IMR-90 (cell line): Measurements from ENCODE around the gene IMPG2. TPM values are rescaled to one million over a fixed set of nuclear protein-coding genes. Genes with fewer than 3 reads are reported as not detected.

ENCODE experiments used
- ATAC-seq: fragments of 200-7000 bp; cut with Tn5 transposase; 2 replicates; pipeline ENCODE4 v1.9.1; 2020; ENCODE audit warnings: low read depth, mild to moderate bottlenecking, moderate library complexity
- BruUV-seq: library from RNA; stranded (reverse); fragments of 400-500 nt; replicated peaks from 2 replicates; lab custom pipeline; 2021; lab: Mats Ljungman, UMichigan
- CTCF ChIA-PET: fragments of 300-600 bp; formaldehyde crosslinking; extraction: SDS; loops from one replicate; lab custom pipeline; 2021; ENCODE audit warnings: antibody characterized with exemption; lab: Yijun Ruan, JAX
- POLR2A ChIA-PET: fragments of 300-600 bp; sonication (Branson Sonifier 250); formaldehyde crosslinking; loops from one replicate; lab custom pipeline; 2022; ENCODE audit warnings: antibody characterized with exemption; ENCODE audit not compliant: unreplicated experiment; lab: Charles Lee
- DNase-seq: peaks from one replicate; pipeline ENCODE4 v3.0.0; 2013
- H2AFZ ChIP-seq: replicated peaks from 2 replicates; pipeline ENCODE3; 2013; ENCODE audit warnings: low read length, mild to moderate bottlenecking; ENCODE audit not compliant: poor library complexity
- H2AK5ac ChIP-seq: 2 replicates; pipeline ENCODE4 v1.6.1; 2013; ENCODE audit warnings: low read depth, low read length, inconsistent platforms
- H2AK9ac ChIP-seq: replicated peaks from 2 replicates; pipeline ENCODE3; 2013; ENCODE audit warnings: mild to moderate bottlenecking, low read depth, low read length, moderate library complexity; ENCODE audit not compliant: poor library complexity
- H2BK120ac ChIP-seq: 2 replicates; pipeline ENCODE4 v1.6.1; 2013; ENCODE audit warnings: low read depth, low read length, inconsistent platforms
- H2BK15ac ChIP-seq: 3 replicates; pipeline ENCODE4 v1.6.1; 2013; ENCODE audit warnings: low read depth, low read length, inconsistent platforms
- H2BK20ac ChIP-seq: 2 replicates; pipeline ENCODE4 v1.6.1; 2013; ENCODE audit warnings: low read depth, mild to moderate bottlenecking, inconsistent platforms, low read length, moderate library complexity
- H2BK5ac ChIP-seq: 2 replicates; pipeline ENCODE4 v1.6.1; 2013; ENCODE audit warnings: mild to moderate bottlenecking, low read depth, low read length, inconsistent platforms; ENCODE audit not compliant: poor library complexity, severe bottlenecking
- H3K14ac ChIP-seq: replicated peaks from 2 replicates; pipeline ENCODE4 v1.6.1; 2013; ENCODE audit warnings: low read depth, low read length, inconsistent platforms
- H3K18ac ChIP-seq: 2 replicates; pipeline ENCODE4 v1.6.1; 2013; ENCODE audit warnings: low read depth, low read length, control low read depth
- H3K23ac ChIP-seq: 2 replicates; pipeline ENCODE4 v1.6.1; 2013; ENCODE audit warnings: low read depth, low read length, inconsistent platforms
- H3K27ac ChIP-seq: 2 replicates; pipeline ENCODE4 v1.5.1; 2013; ENCODE audit warnings: mild to moderate bottlenecking, control low read depth, low read length; ENCODE audit not compliant: insufficient read depth
- H3K27me3 ChIP-seq: 2 replicates; pipeline ENCODE4 v1.6.1; 2013; ENCODE audit warnings: low read length; ENCODE audit not compliant: control insufficient read depth, insufficient read depth
- H3K36me3 ChIP-seq: 2 replicates; pipeline ENCODE4 v1.6.1; 2013; ENCODE audit warnings: low read length, mixed read lengths; ENCODE audit not compliant: control insufficient read depth, insufficient read depth
- H3K4ac ChIP-seq: 2 replicates; pipeline ENCODE4 v1.6.1; 2013; ENCODE audit warnings: low read depth, low read length, inconsistent platforms
- H3K4me1 ChIP-seq: 2 replicates; pipeline ENCODE4 v1.6.1; 2013; ENCODE audit warnings: low read length, mixed read lengths; ENCODE audit not compliant: control insufficient read depth, insufficient read depth
- H3K4me2 ChIP-seq: 2 replicates; pipeline ENCODE4 v1.6.1; 2013; ENCODE audit warnings: low read depth, mild to moderate bottlenecking, control low read depth, low read length, moderate library complexity
- H3K4me3 ChIP-seq: 2 replicates; pipeline ENCODE4 v1.5.1; 2013; ENCODE audit warnings: low read depth, mild to moderate bottlenecking, control low read depth, low read length, moderate library complexity; ENCODE audit not compliant: insufficient read depth
- H3K56ac ChIP-seq: 2 replicates; pipeline ENCODE4 v1.6.1; 2013; ENCODE audit warnings: low read length, inconsistent platforms; ENCODE audit not compliant: insufficient read depth; ENCODE audit errors: extremely low read depth
- H3K79me1 ChIP-seq, 2 experiments: 2 replicates each; pipeline ENCODE4 v1.6.1; 2013; ENCODE audit warnings: low read length in 2 of 2, inconsistent platforms in 1 of 2, low read depth in 1 of 2
- H3K9ac ChIP-seq: 2 replicates; pipeline ENCODE4 v1.6.1; 2013; ENCODE audit warnings: low read depth, low read length, control low read depth
- H3K9me1 ChIP-seq: 2 replicates; pipeline ENCODE4 v1.6.1; 2013; ENCODE audit warnings: low read length, inconsistent platforms; ENCODE audit not compliant: insufficient read depth
- H3K9me3 ChIP-seq: 2 replicates; pipeline ENCODE4 v1.6.1; 2013; ENCODE audit warnings: low read length; ENCODE audit not compliant: control insufficient read depth, insufficient read depth
- H4K20me1 ChIP-seq: 2 replicates; pipeline ENCODE4 v1.6.1; 2013; ENCODE audit warnings: low read length, inconsistent platforms; ENCODE audit not compliant: insufficient read depth
- H4K5ac ChIP-seq: 2 replicates; pipeline ENCODE4 v1.6.1; 2013; ENCODE audit warnings: mild to moderate bottlenecking, low read depth, low read length, control low read depth
- H4K8ac ChIP-seq, 2 experiments: 2 replicates each; pipeline ENCODE4 v1.6.1; 2013; ENCODE audit warnings: low read depth in 2 of 2, low read length in 2 of 2, control low read depth in 1 of 2, inconsistent platforms in 1 of 2
- H4K91ac ChIP-seq: 2 replicates; pipeline ENCODE4 v1.6.1; 2013; ENCODE audit warnings: low read depth, low read length, inconsistent platforms; ENCODE audit not compliant: insufficient read depth
- MXI1 ChIP-seq: IDR thresholded peaks from 2 replicates; pipeline ENCODE4 v1.6.1; 2012; ENCODE audit warnings: low read depth, mild to moderate bottlenecking, low read length, moderate library complexity, borderline replicate concordance
- POLR2A ChIP-seq: IDR thresholded peaks from 2 replicates; pipeline ENCODE4 v1.6.1; 2012; ENCODE audit warnings: mild to moderate bottlenecking, low read depth, low read length
- RCOR1 ChIP-seq: IDR thresholded peaks from 2 replicates; pipeline ENCODE4 v1.6.1; 2012; ENCODE audit warnings: mild to moderate bottlenecking, low read length, improper control_type of control experiment; ENCODE audit not compliant: insufficient replicate concordance
- WGBS, 2 experiments: methylation state at CpG; one replicate each; pipeline versions ENCODE4 v1.1.5 to v1.1.7; 2013; ENCODE audit warnings: missing lambda C conversion rate in 2 of 2; ENCODE audit not compliant: insufficient read length in 1 of 2; ENCODE audit errors: extremely low coverage in 2 of 2; 5-methylcytosine and 5-hydroxymethylcytosine counted together
- dilution Hi-C: fragments of 300-500 bp; cut with HindIII; formaldehyde crosslinking; loops from one replicate; pipeline ENCODE4 v1.14.3; 2018; ENCODE audit warnings: low sequenced_read_pairs; ENCODE audit not compliant: unreplicated experiment
- in situ Hi-C: fragments of 300-500 bp; cut with MboI; formaldehyde crosslinking; loops from 3 replicates; pipeline ENCODE4 v1.14.3; 2019; ENCODE audit warnings: low sequenced_read_pairs, inconsistent platforms, mixed read lengths
- intact Hi-C: fragments of 100-400 bp; cut with micrococcal nuclease; formaldehyde crosslinking; loops from 2 replicates; pipeline ENCODE4 v1.10.0; 2022
- polyA plus RNA-seq, 3 experiments: library from polyadenylated mRNA; depleted of rRNA; stranded (reverse); fragments of >200 nt; gene quantifications; 2 replicates each; pipeline ENCODE4 v1.2.3, GENCODE V29; 2012; ENCODE audit warnings: low replicate concordance in 1 of 3
- total RNA-seq: library from RNA; depleted of rRNA; stranded (reverse); fragments of >200 nt; gene quantifications from 2 replicates; pipeline ENCODE4 v1.2.3, GENCODE V29; 2012
- TF ChIP-seq, protein P1 (sequence below): fragments of 150-350 bp; IDR thresholded peaks from 2 replicates; pipeline ENCODE4 v1.6.1; 2016; ENCODE audit warnings: low read depth, mild to moderate bottlenecking, low read length, moderate library complexity, borderline replicate concordance

The IMPG2 gene
- total and polyA plus RNA-seq, 2 of the 4 experiments (the other 2 are of a cell fraction): 0.10 to 0.18 TPM

DNA sequence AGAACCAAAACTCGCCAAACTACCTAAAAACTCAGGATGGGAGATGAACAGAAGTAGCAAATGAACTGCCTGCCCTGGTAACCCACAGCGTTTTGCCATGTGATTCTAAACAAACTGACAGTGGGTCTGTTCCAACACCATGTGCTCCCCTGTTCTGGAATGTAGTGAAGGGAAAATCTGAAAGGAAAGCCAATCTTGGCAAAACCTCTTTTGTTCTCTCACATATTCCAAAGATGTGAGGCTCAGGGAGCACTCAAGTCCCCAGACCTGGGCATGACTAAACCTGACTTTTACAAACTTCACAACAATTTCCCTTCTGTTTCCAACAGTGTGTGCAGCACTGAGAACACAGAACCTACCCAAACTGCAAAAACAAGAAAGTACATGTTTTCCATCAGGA lies 116.1 kb downstream of the IMPG2 start:
- DNase-seq (peak; percentile 18), ATAC-seq (no peak; the same call in 1 of the 2 replicates)
- Histone ChIP-seq H4K5ac (no peak overlapping the region), H3K18ac (no peak overlapping the region), H3K79me1 (no peaks in the 10 kb centered on the region), H4K20me1 (no peaks in the 10 kb centered on the region), H2AK5ac (no peak overlapping the region), H2BK120ac (no peak overlapping the region), H3K4me2 (no peak overlapping the region), H3K9me3 (no peaks in the 10 kb centered on the region), H2AFZ (peak overlapping the region; percentile 53), H3K56ac (no peak overlapping the region), H3K14ac (no peak overlapping the region), H2BK5ac (no peak overlapping the region), H4K91ac (no peak overlapping the region), H3K27ac (no peak overlapping the region), H2AK9ac (no peak overlapping the region), H3K9ac (no peak overlapping the region), H3K4me1 (no peaks in the 10 kb centered on the region), H3K23ac (peak overlapping the region; percentile 24; the same call in 1 of the 2 replicates), H2BK20ac (no peak overlapping the region), H3K4ac (no peak overlapping the region), H3K9me1 (no peaks in the 10 kb centered on the region), H3K4me3 (no peak overlapping the region), H3K36me3 (no peaks in the 10 kb centered on the region), H3K27me3 (peaks cover 2% of the 10 kb centered on the region; the same call in 1 of the 2 replicates), H4K8ac (no peak overlapping the region), H2BK15ac (no peak overlapping the region)
- in situ Hi-C loops: loop anchor here (10.0 kb wide), 1 partner anchor 469 kb away; no protein-coding TSS in a partner anchor
- no peak for TF ChIP-seq POLR2A
- TF ChIP-seq RCOR1: no peak
- peak; percentile 41; the same call in 1 of the 2 replicates for TF ChIP-seq MXI1
- TF ChIP-seq, protein P1, sequence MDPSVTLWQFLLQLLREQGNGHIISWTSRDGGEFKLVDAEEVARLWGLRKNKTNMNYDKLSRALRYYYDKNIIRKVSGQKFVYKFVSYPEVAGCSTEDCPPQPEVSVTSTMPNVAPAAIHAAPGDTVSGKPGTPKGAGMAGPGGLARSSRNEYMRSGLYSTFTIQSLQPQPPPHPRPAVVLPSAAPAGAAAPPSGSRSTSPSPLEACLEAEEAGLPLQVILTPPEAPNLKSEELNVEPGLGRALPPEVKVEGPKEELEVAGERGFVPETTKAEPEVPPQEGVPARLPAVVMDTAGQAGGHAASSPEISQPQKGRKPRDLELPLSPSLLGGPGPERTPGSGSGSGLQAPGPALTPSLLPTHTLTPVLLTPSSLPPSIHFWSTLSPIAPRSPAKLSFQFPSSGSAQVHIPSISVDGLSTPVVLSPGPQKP: no peak
- intact Hi-C loops: no loop called here
- dilution Hi-C loops: no loop called here
- CTCF ChIA-PET: interaction anchor here (0.6 to 0.7 kb wide), 2 partner anchors 263 to 910 kb away, joined by 3 read pairs; no protein-coding TSS in a partner anchor
- WGBS, 2 experiments: no CpG with 5 or more reads among the region's 2 CpGs
- BruUV-seq: no TSS peak
- POLR2A ChIA-PET: no interaction called here
